Measurements from ENCODE around the gene NUTM2A.
A peak's percentile ranks its signal among the peaks of the same experiment; 100 is the strongest.
"Not testable (repeated sequence)": the region's sequence is repeated elsewhere in the genome, so short reads cannot be mapped to it uniquely, and the experiment has no call there.

Gene NUTM2A, protein sequence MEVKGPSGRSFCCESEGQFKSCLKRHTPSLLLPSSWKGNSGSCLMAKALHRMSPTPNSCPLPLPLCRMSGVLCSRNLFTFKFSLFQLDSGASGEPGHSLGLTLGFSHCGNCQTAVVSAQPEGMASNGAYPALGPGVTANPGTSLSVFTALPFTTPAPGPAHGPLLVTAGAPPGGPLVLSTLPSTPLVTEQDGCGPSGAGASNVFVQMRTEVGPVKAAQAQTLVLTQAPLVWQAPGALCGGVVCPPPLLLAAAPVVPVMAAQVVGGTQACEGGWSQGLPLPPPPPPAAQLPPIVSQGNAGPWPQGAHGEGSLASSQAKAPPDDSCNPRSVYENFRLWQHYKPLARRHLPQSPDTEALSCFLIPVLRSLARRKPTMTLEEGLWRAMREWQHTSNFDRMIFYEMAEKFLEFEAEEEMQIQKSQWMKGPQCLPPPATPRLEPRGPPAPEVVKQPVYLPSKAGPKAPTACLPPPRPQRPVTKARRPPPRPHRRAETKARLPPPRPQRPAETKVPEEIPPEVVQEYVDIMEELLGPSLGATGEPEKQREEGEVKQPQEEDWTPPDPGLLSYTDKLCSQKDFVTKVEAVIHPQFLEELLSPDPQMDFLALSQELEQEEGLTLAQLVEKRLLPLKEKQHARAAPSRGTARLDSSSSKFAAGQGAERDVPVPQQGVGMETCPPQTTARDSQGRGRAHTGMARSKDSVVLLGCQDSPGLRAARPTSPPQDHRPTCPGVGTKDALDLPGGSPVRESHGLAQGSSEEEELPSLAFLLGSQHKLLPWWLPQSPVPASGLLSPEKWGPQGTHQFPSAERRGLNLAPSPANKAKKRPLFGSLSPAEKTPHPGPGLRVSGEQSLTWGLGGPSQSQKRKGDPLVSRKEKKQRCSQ

DNA sequence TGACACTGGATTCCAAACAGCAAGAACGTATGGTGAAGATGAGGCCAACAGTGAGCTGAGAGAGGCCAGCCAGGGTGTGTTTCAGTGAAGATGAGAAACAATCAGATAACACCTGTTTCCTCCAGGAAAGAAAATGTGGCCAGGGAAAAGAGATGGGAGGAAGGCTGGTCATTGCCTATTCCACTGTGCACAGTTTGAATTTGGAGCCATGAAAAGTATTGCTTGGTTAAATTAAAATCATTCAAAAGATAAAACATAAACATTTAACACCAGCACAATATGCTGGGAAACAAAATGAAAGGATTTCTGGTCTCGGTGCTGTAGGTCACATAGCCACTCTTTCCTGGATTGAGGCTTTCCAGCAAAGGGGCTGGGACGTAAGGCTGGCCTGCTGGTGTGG is at the start of gene NUTM2A:
Gene NUTM2A, plus strand, starts transcription at position 301 of the 400 bp plus-strand sequence. CDS start 383 bp downstream, outside the sequence.
- H3K4me3 ChIP-seq (replicated peaks; ENCODE audit: low read depth, low read length); DNase-seq (ENCODE audit: low read depth): not testable (repeated sequence)

DNA sequence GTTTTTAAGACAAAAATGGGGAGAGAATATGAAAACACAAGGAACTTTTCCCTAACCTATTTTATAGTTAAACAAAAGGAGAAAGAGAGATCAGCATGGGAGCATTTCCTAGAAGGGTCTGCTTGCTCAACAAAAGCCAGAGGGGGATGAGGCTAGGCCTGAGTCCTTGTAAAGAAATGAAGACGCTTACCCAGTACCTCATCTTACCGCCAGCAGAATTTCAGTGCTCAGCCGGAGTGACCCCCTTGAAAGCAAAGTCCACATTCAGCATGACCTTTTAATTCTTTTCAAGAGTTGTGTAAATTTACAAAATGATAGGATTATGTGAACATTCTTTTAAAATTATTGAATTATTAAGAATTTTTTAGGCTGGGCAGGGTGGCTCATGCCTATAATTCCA is 47.7 kb upstream of the NUTM2A start:
- not testable (repeated sequence) for DNase-seq (ENCODE audit: low read depth); H3K4me3 ChIP-seq (replicated peaks; ENCODE audit: low read depth, low read length)

GRCh38 chr10:87184421-87184820 is 40.8 kb upstream of the NUTM2A start:
- not testable (repeated sequence) for DNase-seq (ENCODE audit: low read depth); H3K4me3 ChIP-seq (replicated peaks; ENCODE audit: low read depth, low read length)

DNA sequence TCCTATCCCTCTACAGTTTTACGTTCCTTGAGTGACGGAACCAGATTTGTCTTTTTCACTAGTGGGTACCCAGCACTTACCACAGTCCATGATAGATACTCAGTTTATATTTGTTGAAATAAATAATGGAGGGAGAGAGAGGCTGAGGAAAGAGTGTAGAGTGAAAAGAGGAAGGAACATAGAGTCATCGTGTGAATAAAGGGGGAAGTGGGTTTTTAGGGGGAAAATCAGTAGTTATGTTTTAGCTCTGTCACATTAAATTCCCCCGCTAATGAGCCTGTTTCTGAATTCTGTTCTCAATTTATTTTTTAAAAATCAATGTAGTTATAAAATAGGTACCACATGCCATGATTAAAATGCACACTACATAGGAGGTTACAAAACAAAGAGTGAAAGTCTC is 39.2 kb upstream of the NUTM2A start:
- not testable (repeated sequence) for DNase-seq (ENCODE audit: low read depth); H3K4me3 ChIP-seq (replicated peaks; ENCODE audit: low read depth, low read length)

DNA sequence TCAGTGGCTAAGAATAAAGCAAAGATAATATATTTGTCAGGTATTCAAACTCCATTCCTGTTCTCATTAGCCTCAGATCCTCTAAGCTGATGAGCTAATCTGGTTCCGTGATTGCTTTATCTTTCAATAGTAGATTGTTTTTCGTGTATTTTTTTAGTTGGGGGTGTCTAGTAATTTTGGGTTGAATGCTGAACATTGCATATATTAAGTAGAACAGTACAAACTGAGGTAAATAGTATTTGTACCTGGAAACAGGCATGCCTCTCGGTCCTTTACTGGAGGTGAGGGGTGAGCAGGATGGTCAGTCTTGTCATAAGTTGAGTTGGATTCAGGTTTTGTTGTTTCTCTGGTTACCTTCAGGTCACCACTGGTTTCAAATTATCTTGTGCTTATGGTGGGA is 37.7 kb upstream of the NUTM2A start:
- not testable (repeated sequence) for H3K4me3 ChIP-seq (replicated peaks; ENCODE audit: low read depth, low read length); DNase-seq (ENCODE audit: low read depth)

GRCh38 chr10:87191841-87192240 is 33.4 kb upstream of the NUTM2A start:
- DNase-seq (ENCODE audit: low read depth); H3K4me3 ChIP-seq (replicated peaks; ENCODE audit: low read depth, low read length): not testable (repeated sequence)

- peak overlapping the region; percentile 40 for H3K4me3 ChIP-seq (replicated peaks; ENCODE audit: low read depth, low read length)
These were observed 24.3 kb upstream of the NUTM2A start for GRCh38 chr10:87200924-87201323.

DNA sequence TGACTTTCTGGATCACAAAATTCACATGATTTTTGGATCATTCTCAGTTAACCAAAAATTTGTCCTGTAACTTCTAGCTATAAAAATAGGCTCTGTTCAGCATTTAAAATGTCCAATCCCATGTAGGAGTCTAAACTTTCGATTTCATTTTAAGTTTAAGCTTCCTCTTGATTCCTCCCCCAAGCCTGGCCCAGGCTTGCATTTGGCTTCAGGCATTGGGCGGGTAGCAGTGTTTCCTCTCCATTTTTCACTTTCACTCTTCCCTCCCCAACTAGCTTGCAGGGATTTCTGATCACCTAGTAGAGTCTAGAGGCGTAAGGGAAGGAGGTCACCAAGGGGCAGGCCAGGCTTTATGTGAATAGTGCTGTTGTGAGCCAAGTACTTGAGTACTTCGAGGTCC is 20.4 kb upstream of the NUTM2A start:
- not testable (repeated sequence) for H3K4me3 ChIP-seq (replicated peaks; ENCODE audit: low read depth, low read length); DNase-seq (ENCODE audit: low read depth)

More at GRCh38 chr10:87200924-87201323, 24.3 kb upstream of the NUTM2A start:
- DNase-seq (ENCODE audit: low read depth), result peak; percentile 84

DNA sequence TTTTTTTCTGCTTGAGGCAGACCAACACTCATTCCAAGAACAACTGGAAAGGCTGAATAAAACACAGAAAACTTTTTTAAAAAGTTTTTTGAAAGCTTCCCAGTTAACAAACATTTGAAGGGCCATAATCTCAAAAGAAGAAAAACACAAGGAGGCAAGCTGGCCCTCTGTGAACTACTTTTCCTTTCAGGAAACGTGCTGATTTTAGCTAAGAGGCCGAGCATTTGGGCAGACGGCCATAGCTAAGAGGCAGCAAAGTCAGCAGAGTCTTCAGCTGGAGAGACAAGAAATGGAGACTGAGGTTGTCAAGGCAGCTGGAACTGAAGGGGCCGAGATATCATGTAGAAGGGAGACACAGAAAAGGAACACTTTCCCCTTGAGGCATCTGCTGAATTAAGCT is 18.3 kb upstream of the NUTM2A start:
- not testable (repeated sequence) for DNase-seq (ENCODE audit: low read depth)

GRCh38 chr10:87210309-87210708 is 14.9 kb upstream of the NUTM2A start:
- DNase-seq (ENCODE audit: low read depth); H3K4me3 ChIP-seq (replicated peaks; ENCODE audit: low read depth, low read length): not testable (repeated sequence)

More for the DNA sequence above, 18.3 kb upstream of the NUTM2A start:
- not testable (repeated sequence) for H3K4me3 ChIP-seq (replicated peaks; ENCODE audit: low read depth, low read length)

GRCh38 chr10:87211848-87212247 is 13.4 kb upstream of the NUTM2A start:
- peak; percentile 66 for DNase-seq (ENCODE audit: low read depth)
- not testable (repeated sequence) for H3K4me3 ChIP-seq (replicated peaks; ENCODE audit: low read depth, low read length)

DNA sequence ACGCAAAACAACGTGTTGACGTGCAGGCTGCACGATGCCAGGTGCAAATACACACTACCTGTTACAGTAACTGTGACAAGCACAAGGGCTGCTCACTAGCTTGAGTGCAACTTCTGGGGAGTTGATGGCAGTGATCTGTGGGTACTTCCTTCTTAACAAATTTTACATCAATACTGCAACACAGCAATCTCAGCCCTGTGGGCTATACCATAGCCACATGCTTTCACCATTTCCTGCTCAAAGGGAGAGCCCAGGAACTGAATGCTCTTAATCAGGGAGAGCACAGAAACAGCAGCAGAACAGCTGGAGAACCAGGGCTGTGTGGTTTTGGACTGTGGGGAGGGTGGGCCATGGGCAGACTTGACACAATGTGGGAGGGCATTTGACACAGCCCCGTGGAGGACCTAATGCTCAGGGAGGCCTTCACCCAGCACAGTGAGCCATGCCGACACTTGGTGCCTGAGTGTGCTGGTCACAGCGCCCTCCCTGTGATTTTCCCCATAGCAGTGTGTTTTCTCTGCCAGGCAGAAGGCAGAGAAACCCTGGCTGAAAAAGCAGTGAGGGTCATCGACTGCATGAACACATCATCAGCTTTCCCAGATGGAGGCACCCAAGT is 12.0 kb upstream of the NUTM2A start:
- not testable (repeated sequence) for DNase-seq (ENCODE audit: low read depth); H3K4me3 ChIP-seq (replicated peaks; ENCODE audit: low read depth, low read length)

DNA sequence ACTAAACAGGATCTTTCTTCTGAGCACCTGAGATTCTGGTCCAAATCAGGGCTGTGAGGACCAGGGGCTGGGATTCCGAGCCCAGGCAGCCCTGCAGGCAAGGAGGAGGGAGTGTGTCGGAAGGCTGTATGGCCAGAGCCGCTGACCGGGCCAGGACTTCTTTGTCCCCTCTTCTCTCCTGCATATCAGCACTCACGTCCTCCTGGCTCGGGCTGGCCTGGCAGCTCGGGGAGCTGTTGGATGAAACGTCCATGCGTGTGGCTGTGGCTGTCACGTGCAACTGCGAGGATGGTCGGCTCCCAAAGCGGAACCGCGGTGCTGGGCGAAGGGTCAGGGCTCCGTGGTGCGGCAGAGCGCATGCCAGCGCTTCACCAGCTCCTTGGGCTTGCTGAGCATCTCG is 11.4 kb upstream of the NUTM2A start:
- DNase-seq (ENCODE audit: low read depth); H3K4me3 ChIP-seq (replicated peaks; ENCODE audit: low read depth, low read length): not testable (repeated sequence)

DNA sequence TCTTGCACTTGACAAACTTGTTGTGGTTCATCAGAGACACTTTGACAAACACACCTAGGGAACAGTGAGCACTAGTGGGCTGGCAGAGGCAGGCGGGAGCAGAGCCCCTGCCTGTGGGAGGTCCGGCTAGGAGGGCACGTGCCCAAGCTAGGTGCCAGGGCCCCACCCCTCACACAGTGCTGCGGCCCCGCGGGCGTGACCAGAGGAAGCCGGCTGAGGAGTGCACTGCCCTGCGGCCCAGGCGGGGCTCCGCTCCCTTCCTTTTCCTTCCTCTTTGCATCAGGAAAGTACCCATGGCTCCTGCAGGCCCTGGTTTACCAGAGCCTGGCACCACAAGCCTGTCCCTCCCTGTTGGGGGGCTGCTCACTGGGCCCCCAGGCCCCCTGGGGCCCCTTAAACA is 9.1 kb upstream of the NUTM2A start:
- DNase-seq (ENCODE audit: low read depth); H3K4me3 ChIP-seq (replicated peaks; ENCODE audit: low read depth, low read length): not testable (repeated sequence)

GRCh38 chr10:87219370-87219769 is 5.9 kb upstream of the NUTM2A start:
- DNase-seq (ENCODE audit: low read depth); H3K4me3 ChIP-seq (replicated peaks; ENCODE audit: low read depth, low read length): not testable (repeated sequence)

DNA sequence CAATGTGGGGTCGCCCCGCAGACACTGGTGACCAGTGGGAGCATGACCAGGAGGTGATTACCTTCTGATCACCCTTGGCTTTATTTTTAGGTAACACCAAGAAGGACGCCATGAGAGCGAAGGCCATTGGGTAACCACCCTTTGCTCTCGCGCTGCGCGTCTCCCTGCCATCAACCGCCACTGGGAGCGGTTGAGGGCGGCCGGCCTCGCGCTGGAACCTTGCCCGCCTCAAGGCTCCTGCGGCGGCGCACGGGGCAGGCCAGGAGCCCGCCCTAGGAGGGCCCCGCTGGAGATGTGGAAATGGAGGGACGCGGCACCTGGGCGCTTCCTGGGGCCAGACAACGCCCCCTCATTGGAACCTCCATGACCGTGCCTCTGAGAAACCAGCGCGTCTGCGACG is 2.5 kb upstream of the NUTM2A start:
- DNase-seq (ENCODE audit: low read depth); H3K4me3 ChIP-seq (replicated peaks; ENCODE audit: low read depth, low read length): not testable (repeated sequence)

DNA sequence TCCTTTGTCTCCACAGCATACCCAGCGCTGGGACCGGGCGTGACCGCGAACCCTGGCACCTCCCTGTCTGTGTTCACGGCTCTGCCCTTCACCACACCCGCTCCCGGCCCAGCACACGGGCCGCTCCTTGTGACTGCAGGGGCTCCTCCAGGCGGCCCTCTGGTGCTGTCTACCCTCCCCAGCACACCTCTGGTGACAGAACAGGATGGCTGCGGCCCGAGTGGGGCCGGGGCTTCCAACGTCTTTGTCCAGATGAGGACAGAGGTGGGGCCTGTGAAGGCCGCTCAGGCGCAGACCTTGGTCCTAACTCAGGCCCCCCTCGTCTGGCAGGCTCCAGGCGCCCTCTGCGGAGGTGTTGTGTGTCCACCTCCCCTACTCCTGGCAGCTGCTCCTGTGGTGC is 3.0 kb downstream of the NUTM2A start:
- DNase-seq (ENCODE audit: low read depth); H3K4me3 ChIP-seq (replicated peaks; ENCODE audit: low read depth, low read length): not testable (repeated sequence)

- H3K4me3 ChIP-seq (replicated peaks; ENCODE audit: low read depth, low read length); DNase-seq (ENCODE audit: low read depth): not testable (repeated sequence)
These were observed 4.0 kb downstream of the NUTM2A start for GRCh38 chr10:87229211-87229610.

DNA sequence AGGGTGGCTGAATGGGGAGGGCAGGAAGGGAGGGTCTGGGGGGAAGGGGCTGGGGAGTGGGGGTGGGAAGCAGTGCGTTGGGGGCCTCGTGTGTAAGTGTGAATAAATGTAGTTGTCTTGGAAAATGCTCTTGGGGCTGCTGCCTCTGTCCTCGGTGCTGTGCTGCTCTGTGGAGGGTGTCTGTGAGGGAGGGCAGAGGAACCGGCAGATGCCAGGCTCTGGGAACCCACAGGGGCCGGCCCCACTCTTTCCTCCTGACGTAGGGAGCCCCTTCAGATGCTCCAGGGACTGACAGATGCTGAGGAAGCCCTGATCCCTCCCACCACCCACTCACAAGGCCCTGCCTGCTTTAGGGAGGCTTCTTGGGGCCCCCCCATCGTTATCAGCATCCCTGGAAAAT is 9.6 kb downstream of the NUTM2A start:
- not testable (repeated sequence) for H3K4me3 ChIP-seq (replicated peaks; ENCODE audit: low read depth, low read length); DNase-seq (ENCODE audit: low read depth)
